ENCODE results near the gene RBM43. TPM values are rescaled to one million over a fixed set of nuclear protein-coding genes. Genes with fewer than 3 reads are reported as not detected.

Gene RBM43
- total RNA-seq, 2 donors from 2014 or later: 1.1 to 2.4 TPM

DNA sequence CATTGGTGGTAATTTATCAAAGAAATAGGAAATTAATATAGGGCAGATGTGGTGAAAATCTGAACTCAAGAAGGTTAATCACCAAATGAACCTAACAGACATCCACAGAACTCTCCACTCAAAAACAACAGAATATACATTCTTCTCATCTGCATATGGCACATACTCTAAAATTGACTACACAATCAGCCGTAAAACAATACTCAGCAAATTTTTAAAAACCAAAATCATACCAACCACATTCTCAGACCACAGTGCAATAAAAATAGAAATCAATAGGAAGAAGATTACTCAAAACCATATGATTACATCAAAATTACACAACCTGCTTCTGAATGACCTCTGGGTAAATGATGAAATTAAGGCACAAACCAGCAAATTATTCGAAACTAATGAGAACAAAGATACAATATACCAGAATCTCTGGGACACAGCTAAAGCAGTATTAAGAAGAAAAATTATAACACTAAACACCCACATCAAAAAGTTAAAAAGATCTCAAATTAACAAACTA, 31.0 kb downstream of the RBM43 start:
- no peak for DNase-seq
- no peaks in the 10 kb centered on the region for H3K9me3 Mint-ChIP-seq
- WGBS, 2 experiments (ENCODE audit: insufficient coverage in 1 of 2, insufficient read length in 1 of 2): 94 to 97% methylated on average over 2 of the region's 2 CpGs
- no peak overlapping the region for H3K9ac ChIP-seq (ENCODE audit: extremely low read depth, low read length, poor library complexity, severe bottlenecking)
- no peaks in the 10 kb centered on the region for H3K27me3 Mint-ChIP-seq (ENCODE audit: insufficient read depth)
- H3K27ac ChIP-seq (ENCODE audit: low read depth, low read length): no peak overlapping the region
- no peaks in the 10 kb centered on the region for H3K4me1 Mint-ChIP-seq
- no peak overlapping the region for H3K4me3 Mint-ChIP-seq
- H3K36me3 ChIP-seq (ENCODE audit: control insufficient read depth, insufficient read depth, low read length): no peaks in the 10 kb centered on the region
- H3K27ac Mint-ChIP-seq: no peak overlapping the region
- H3K36me3 Mint-ChIP-seq (ENCODE audit: low read depth): no peaks in the 10 kb centered on the region
- no peak overlapping the region for H3K4me3 ChIP-seq (ENCODE audit: low read length)
- no peaks in the 10 kb centered on the region for H3K27me3 ChIP-seq (ENCODE audit: control insufficient read depth, insufficient read depth, low read length, poor library complexity, severe bottlenecking)
- TF ChIP-seq CTCF (conservative IDR thresholded peaks at IDR 0.05): no peak
- H3K9me3 ChIP-seq (ENCODE audit: control insufficient read depth, low read length): no peaks in the 10 kb centered on the region
- no peaks in the 10 kb centered on the region for H3K4me1 ChIP-seq (ENCODE audit: control insufficient read depth, insufficient read depth, low read length)

DNA sequence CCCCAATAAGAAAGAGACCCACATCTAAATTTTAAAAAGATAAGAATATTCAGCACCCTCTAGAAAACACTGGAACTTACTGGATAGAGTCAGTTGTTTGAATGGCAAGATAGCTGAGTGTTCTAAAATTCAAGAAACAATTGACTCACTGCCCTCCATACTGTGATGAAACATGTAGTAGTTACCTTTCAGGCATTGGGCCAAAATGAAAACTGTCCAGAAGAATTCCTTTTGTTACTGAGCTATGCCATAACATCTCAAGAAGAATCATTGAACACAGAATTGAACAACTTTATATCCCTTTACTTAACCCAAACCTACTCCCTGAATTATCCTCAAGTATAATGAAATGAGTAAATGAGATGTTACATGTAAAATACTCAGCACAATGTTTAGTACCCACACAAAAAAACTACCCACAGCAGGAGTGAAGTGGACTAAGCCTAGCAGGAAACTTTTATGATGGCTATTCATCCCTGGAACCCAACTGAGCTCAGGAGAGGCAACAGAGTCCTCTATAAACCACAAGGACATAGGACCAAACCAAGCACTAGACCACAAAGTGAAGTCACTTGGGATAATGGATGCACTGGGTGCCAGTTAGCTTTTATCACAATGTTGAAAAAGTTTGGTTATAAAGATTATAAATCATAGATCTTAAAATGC, 32.7 kb downstream of the RBM43 start:
- Histone ChIP-seq H3K4me3 (ENCODE audit: low read length) (no peak overlapping the region), H3K27ac (ENCODE audit: low read depth, low read length) (no peak overlapping the region), H3K9ac (ENCODE audit: extremely low read depth, low read length, poor library complexity, severe bottlenecking) (no peak overlapping the region), H3K27me3 (ENCODE audit: control insufficient read depth, insufficient read depth, low read length, poor library complexity, severe bottlenecking) (no peaks in the 10 kb centered on the region), H3K9me3 (ENCODE audit: control insufficient read depth, low read length) (no peaks in the 10 kb centered on the region), H3K36me3 (ENCODE audit: control insufficient read depth, insufficient read depth, low read length) (no peaks in the 10 kb centered on the region), H3K4me1 (ENCODE audit: control insufficient read depth, insufficient read depth, low read length) (no peaks in the 10 kb centered on the region)
- no peaks in the 10 kb centered on the region for H3K27me3 Mint-ChIP-seq (ENCODE audit: insufficient read depth)
- no peak for TF ChIP-seq CTCF (conservative IDR thresholded peaks at IDR 0.05)
- H3K36me3 Mint-ChIP-seq (ENCODE audit: low read depth): no peaks in the 10 kb centered on the region
- H3K9me3 Mint-ChIP-seq: no peaks in the 10 kb centered on the region
- no peak for DNase-seq
- H3K4me1 Mint-ChIP-seq: no peaks in the 10 kb centered on the region
- H3K4me3 Mint-ChIP-seq: no peak overlapping the region
- no peak overlapping the region for H3K27ac Mint-ChIP-seq

- Histone ChIP-seq H3K36me3 (ENCODE audit: control insufficient read depth, insufficient read depth, low read length) (no peaks in the 10 kb centered on the region), H3K4me1 (ENCODE audit: control insufficient read depth, insufficient read depth, low read length) (no peaks in the 10 kb centered on the region), H3K9me3 (ENCODE audit: control insufficient read depth, low read length) (no peaks in the 10 kb centered on the region), H3K27me3 (ENCODE audit: control insufficient read depth, insufficient read depth, low read length, poor library complexity, severe bottlenecking) (no peaks in the 10 kb centered on the region), H3K27ac (ENCODE audit: low read depth, low read length) (no peak overlapping the region), H3K4me3 (ENCODE audit: low read length) (no peak overlapping the region), H3K9ac (ENCODE audit: extremely low read depth, low read length, poor library complexity, severe bottlenecking) (no peak overlapping the region)
- H3K27me3 Mint-ChIP-seq (ENCODE audit: insufficient read depth): no peaks in the 10 kb centered on the region
- H3K4me3 Mint-ChIP-seq: no peak overlapping the region
- no peaks in the 10 kb centered on the region for H3K36me3 Mint-ChIP-seq (ENCODE audit: low read depth)
- DNase-seq: no peak
- no peak for TF ChIP-seq CTCF (conservative IDR thresholded peaks at IDR 0.05)
- WGBS, 2 experiments (ENCODE audit: insufficient coverage in 1 of 2, insufficient read length in 1 of 2): 88% methylated on average over 3 of the region's 3 CpGs; no CpG with 5 or more reads in 1 of the 2 experiments
- no peaks in the 10 kb centered on the region for H3K9me3 Mint-ChIP-seq
- H3K4me1 Mint-ChIP-seq: no peaks in the 10 kb centered on the region
- no peak overlapping the region for H3K27ac Mint-ChIP-seq
Measured at GRCh38 chr2:151217343-151217742, 44.3 kb downstream of the RBM43 start.

Data from endodermal cell (in vitro differentiated cells).